Measurements from ENCODE around the gene ROBO1.

- TF ChIP-seq POLR2AphosphoS5 (IDR thresholded peaks at IDR 0.05): no peak
- no peak for TF ChIP-seq CTCF (IDR thresholded peaks at IDR 0.05)
Observed at GRCh38 chr3:79367803-79368202, 400.0 kb downstream of the ROBO1 start.
